Fibroblast of skin of abdomen (primary cell): ENCODE measurements around the gene MTTP.

Experiments used
- DNase-seq: peaks from one replicate; pipeline ENCODE4 v3.0.0-alpha.2; 2013

Gene MTTP

DNA sequence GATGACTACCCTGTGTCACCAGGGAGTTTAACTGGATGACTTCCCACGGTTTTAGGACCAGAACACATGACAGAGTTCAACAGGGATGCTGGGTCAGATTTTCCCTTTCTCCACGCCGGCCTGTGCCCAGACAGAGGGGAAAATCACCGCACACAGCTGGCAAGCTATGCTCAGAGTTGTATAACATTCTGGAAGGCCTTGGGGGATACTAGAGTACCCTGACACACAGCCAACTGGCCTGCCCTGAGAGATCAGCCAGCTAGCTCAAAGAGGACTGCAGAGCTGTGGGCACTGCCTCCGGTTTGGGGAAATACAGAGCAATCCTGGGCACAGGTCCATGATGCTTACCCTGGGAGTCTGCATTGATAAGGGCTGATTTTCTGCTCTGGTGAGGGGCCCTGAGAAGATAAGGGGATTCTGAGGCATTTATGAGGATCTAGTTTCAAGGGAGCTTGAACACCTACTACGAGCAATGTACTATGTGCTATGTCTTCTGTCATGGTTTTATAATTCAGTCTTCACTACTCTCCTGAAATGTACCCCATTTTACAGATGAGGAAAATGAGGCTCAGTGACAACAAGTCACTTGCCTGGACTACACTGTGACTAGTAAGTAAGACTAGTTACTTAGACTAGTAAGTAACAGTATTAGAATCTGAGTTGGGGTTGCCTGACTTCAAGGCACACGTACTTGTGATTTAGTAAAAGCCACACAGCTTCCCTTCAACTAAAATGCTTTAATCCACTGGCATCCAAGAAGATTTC lies 68.3 kb downstream of the MTTP start:
- no peak for DNase-seq

DNA sequence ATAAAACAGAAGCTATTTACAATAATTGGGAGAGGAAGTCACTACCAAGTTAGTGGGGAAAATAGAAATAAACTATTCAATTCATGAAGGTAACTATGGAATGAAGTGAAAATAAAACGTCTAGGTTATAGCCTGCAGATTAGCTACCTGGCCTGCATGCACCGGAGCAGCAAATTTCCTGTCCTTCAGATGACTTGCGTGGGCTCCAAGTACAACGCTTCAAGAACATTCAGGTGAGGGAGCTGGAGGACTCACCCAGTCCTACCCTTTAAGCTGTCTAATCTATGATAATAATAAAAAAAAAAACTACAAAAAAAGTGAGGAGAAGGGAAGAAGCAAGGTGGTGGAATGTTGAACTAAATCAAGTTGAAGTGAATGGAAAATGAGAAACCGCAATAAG lies 69.8 kb downstream of the MTTP start:
- no peak for DNase-seq

DNA sequence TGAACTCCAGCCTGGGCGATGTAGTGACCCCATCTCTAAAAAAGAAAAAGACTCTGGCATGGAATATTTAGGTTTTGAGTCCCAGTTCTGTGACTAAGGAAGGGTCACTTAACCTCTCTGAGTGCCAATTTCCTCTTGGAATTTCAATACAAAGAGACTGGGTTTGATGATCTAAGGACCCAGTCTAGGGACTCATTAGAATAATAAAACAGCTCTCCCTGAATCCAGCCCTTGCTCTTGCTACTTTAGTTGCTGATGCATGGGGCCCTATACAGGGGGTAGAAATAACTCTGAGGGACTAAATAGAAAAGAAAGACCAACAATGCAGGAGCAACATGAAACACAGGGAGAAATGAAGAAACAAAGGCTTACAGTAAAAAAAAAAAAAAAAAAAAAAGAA lies 70.4 kb downstream of the MTTP start:
- no peak for DNase-seq

DNA sequence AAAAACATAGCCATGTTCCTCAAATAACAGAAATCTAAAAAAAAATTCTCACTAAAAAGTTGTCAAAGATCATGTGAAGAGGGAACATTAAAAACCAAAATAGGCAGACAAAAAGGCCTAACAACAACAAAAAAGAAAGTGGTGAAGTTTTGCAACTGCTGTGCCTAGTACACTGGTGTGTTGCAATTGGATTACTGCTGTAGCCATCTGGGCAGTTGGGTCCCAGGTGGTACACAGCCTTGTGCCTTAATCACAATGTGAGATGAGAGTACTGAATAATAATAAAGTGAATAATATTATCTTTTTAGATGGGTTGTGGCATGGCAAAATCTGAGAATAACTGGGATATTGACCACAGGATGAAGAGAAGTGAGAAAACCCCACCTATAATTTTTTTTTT lies 71.0 kb downstream of the MTTP start:
- DNase-seq: no peak

DNA sequence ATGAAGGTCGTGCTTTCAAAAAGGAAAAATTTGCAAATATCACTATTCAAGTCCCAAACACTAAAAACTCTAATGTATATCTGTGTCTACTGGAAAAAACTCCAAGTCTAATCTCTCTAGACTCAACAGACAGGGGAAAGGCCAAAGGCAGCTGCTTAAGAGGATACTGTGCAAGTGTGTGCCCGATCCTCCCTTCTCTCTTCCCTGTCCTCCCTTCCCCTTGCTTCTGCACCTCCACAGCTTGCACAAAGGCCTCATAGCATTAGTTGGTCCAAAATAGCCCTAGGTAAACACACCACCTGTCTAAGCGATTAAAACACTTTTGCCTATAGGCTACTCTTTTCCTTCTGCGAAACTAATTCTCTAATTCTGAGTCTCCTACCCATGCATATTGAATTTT lies 72.4 kb downstream of the MTTP start:
- no peak for DNase-seq

DNA sequence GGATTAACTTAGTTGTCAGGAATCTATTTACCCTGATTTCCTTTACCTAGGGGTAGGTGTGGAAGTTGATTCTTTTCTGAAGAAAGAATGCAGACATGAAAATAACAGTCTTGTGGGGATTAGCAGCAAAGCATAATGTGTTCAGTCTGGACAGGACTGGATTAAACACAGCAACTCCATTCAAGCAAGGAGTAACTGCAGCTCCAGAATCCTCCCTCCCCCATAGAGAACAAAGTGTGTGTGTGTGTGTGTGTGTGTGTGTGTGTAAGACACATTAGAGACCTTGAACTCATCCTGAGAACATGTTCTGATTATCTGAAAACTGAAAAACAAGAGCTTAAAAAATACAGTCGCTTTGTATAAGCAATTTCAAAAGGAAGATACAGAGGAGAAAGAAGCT lies 73.7 kb downstream of the MTTP start:
- DNase-seq: no peak

DNA sequence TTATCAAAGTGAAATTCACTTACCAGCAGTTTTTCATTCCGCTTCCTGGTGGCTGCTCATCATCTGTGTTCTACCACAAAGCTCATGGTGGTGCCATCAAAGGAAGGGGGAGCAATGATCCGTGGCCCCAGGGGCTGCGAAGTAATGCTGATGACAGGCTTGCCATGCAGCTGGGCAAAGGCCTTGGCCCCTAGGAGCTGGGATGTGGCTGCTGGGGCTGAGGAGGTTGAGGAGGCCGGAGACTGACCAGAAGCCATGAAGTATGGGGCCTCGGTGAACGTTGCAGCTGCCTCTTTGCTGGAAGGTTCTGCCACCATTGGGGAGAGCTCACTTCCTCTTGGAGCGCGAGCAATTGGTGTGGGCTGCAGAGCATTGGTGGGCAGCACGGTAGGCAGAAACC lies 74.6 kb downstream of the MTTP start:
- DNase-seq: no peak

DNA sequence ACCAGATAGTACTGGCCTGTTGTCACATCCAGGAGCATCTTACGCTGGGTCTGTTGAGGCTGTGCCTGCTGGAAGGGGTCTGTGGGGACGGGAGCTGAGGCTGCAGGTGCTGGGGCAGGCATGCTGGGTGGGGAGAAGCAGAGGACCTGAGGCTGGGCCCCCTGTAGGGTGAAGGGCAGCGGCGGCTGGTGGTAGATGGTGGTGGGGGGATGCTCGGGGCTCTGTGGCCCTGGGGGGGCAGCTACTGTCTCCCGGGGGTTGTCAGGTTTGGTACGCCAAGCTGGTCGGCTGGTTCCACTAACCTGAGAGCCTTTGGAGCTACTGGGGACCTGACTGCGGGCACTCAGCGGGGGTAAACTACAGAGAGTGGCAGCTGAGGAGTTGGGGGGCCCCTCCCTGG lies 75.2 kb downstream of the MTTP start:
- no peak for DNase-seq

DNA sequence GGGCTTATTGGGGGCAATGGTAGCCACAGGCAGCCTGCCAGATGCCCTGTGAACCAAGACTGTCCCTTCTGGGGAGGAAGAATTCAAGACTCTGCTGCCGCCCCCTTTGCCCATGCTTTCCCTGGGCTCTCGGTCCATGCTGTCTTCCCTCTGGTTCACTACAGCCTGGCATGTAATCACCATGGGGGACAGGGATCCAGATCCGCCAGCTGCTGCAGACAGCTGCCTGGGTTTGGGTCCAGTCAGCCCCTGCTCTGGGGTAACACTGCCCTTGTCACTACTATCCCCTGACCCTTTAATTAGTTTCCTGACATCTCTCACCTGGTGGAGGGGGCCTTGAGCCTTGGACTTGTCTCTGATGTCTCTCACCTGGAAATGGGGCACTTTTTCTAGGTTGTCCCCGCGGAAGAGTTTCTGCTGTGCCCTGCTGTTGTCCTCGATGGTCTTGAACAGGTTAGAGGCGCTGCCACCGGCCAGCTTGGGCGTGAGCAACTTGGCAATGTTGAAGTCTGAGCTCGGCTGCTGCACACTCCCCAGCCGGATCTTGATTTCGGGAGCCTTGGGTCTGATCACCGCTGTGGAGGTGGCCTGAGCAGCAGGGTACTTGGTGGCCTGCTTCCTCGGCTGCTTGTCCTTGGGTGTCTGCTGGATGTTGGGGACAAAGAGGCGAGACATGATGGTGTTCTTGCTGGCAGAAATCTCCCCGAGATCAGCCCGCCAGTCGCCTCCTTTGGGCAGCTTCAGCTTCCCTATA lies 76.6 kb downstream of the MTTP start:
- no peak for DNase-seq

DNA sequence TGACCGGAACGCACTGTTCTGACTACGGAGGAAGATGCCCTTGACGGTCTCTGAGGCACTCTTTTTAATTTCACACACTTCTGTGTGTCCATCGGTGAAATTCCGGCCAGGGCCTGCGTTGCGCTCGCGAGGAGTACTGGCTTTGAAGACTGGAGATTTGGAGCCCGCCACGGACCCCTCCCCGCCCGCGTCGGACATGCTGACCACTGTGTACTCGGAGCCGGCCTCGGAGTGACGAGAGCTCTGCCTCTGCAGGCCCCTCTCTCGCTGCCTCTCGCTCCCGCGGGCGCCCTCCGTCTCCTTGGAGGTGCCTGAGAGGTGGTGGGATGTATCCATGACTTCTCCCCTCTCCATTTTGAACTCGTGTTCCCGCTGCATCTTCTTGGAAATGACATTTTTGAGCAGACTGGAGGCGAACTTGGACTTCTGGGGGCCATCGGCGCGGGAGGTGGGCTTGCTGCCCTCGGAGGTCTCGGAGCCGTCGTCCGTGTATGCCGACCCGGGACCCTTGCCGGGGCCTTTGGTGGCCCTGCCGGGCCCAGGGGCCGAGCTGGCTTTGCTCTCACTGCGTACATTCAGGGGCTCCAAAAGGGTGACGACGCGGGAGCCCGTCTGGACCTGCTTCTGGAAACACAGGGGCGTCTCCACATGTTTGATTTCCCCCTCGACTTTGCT lies 77.3 kb downstream of the MTTP start:
- DNase-seq: no peak

DNA sequence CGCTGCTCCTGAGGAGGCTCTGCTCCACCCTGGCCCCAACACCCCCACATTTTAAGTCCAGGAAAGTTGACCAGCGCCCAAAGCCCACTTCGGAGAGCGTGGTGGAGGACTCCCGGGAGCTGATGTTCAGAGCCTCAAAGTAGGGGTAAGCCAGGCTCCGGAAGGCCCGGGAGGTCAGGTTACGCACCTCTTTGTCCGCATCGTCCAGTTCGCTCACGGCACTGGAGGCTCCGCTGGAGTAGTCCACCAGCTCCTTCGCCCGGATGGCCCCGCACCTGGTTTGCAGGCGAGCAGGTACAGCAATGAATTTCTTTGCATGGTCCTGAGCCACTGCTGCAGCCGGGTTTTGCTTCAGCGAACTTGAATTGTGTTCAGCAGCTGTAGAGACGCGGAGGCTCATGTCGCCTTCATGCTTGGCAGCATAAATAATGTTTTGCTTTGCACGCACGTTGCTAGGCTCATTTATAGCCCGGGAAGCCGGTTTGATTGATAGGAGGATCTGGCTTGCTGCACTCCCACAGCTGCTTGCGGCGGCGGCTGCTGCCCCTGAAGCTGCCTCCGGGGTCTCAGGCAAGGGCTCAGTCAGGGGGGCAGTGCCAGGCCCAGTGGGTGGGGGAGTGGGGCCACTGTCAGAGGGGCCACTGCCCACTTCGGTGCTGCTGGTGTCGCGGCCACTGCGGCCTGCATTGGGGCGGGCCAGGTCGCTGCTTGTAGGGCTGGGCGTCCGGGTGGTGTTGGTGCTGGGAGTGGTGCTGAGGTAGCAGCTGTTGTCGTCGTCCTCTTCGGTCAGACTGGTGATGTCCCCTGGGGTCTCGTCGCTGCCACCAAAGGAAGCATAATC lies 78.2 kb downstream of the MTTP start:
- no peak for DNase-seq

DNA sequence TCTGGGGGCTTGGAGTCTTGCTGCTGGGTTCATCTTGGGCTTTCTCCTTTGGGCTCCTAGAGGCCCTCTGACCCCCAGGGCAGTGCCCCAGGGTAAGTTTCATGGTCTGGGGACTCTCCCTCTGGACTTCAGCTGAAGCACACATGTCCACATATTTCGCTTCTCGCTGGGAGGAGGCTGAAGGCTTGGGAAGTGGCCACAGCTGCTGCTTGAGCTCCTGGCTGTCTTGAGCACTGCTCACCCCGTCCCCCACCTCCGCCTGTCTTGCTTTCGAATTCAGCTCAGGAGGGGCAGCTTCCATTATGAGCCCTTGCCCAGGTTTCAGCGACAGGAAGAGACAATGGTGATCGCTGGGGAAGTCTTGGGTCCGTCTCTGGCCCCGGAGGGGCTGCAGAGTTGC lies 79.3 kb downstream of the MTTP start:
- no peak for DNase-seq

DNA sequence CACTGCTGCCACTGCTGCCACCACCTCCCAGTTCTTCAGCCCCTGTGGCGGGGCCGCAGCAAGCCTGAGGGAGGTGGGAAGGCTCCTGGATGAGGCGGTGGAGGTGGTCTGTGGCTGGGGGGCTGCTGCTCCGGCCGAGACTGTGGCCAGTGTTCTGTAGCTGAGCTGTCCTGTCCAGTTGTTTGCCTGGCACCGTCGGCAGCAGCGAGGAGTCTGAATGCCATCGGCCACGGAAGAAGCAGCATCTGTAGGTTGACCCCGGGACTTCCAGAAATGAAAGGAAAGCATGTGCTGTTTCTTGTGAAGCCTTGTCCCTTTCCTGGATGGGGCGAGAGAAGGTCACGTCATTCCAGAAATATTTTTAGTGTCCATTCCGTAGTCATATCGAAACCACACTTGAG lies 79.7 kb downstream of the MTTP start:
- DNase-seq: no peak

DNA sequence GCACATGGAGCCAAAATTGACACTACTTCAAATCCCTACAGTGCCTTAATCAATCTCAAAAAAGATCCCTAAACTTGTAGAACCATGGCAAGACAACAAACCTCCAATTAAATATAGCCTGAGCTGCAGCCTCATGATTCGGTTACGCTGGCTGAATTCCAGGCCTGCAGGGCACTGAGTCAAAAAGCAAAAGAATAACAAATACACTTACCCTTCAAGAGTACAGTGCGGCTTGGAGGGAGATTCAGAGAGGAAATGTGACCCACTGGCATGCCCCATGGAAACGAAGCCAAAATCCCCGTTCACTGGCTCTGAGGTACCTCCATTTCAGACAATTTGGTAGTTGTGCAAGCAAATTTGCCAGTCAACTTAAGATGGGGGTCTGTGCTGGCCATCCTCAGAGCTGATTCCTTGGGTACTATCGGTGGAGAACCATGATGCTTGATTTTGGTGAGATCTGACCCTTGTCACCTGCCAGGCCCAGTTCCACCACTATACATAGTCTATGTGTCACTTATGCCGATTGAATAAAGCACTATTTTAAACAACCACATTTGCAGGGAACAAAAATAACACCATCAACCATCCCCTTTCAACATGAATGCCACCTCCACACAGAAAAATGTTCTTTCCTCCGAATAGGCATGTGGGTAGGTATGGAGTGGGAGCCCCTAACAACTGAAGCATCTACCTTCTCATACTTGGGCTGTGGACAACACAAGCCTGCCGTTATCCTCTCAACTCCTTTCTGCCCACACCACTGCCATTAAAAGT lies 80.9 kb downstream of the MTTP start:
- DNase-seq: no peak

DNA sequence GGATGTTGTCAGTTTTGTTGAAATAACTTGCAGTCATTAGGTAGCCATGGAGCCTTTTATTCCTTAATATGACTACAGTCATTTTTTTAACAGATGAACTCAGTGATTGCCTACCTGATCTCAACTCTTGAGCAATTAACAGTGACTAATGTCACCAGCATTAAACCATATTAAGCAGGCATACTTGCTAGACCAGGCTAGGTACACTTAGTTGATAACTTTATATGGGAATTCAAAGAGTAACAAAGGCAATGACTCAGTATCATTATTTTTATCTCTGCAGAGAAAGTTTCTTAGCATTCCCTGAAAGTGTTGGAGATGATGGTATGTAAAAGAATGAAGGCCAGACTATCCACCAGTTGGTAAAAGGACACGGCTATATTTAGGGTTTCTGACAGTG lies 83.2 kb downstream of the MTTP start, which contains the start of gene C4orf54:
Gene C4orf54, minus strand, starts transcription at position 31 of the 400 bp plus-strand sequence. CDS start 3,180 bp downstream, outside the sequence.
- no peak for DNase-seq

DNA sequence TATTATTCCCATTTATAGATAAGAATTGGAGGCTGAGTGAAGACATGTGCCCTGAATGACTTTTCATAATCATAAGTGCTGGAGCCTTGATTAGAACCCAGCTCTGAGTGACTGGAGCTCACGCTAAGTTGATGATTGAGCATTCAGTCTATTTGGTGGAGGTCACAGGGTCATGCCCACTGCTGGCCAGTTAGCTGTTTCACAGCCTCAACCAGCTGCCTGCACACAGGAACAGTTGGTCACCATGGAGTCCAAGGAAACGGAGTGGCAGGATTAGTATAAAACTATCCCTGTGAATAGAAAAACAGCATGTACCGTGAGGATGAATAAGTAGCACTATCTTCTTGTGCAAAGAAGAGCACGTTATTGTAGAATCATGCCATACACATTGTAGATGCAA lies 84.0 kb downstream of the MTTP start:
- DNase-seq: no peak

DNA sequence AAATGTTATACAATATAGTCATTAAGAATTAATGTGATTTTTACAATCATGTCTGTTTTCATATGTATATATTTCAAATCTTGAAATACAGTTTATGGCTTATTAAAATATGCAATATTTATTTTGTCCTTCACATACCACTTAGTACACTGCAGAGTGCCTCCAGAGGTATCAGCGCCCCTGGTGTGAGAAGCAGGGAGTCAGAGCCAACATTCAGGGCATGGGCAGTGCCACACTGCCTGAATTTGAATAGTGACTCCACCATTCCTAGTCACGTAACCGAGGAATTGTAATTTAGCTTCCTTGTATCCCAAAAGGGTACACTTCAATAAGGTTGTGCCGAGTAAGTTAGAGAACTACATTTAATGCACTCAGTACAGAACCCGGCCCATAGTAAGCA lies 87.3 kb downstream of the MTTP start:
- no peak for DNase-seq

DNA sequence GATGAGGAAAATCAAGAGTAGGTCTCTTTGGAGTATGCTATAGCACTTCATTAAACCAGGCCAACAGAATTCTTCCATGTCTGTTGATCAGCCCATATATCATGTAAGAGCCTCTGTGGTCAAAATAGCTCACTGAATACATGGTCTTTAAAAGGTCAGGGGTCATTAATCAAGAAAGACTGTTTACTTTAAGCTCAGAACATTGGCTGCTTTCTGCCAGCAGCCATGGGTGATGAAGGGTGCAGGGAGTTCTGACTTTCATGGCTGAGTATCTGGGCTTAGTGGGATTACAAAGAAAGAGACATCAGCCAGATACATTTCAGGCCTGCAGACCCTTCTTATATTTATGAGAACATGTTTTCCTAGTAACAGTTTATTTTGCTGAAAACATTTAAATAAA lies 90.1 kb downstream of the MTTP start:
- no peak for DNase-seq

DNA sequence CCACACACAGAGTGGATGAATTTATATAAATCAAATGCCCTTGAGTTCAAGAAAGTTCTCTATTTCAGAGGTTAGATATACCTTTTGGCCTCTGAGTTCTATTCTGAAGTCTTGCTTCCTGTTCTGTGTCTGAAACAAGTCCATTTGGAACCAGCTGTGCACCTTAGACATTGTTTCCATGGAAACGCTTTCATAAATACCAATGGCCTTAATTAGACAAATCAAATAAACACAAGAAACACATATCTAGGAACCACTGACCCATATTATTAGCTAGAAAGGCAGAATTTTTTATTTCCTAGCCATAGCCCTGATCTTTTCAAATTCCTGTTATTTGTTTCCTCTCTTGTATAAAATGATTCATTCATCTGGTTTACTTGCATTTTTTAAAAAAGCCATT lies 91.4 kb downstream of the MTTP start:
- no peak for DNase-seq

DNA sequence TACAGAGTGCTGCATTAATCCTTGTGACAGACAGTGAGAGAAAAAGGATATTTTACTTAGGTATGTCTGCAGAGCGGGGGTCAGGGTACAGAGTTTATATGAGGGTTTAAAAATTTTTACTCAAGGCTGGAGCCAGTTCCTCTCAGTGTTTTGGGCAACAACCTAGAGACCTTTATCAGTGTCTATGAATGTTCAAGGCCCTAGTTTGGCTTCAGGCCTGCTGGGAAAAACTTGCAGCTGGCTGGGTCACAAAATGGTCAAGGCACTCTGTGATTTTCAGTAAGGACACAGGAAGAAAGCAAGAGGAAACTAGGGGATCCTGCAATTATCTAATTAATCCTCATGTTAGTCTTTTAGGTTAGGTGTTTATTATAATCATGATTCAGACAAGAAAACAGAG lies 93.8 kb downstream of the MTTP start:
- DNase-seq: no peak

DNA sequence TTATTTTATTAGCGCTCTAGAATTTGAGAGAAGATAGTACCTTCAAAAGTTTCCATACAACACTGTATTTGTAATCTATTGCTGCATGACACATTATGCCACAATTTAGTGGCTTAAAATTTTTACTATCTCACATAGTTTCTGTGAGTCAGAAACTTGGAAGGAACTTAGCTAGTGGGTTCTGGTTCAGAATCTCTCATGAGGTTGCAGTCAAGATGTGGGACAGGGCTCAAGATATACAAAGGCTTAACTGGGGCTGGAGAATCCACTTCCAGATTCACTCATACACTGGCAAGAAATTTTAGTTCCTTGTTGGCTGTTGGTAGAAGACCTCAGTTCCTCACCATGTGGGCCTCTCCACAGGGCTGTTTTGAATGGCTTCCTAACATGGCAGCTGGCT lies 94.5 kb downstream of the MTTP start:
- DNase-seq: no peak
